PC-3 (cell line): Measurements from ENCODE around the gene KCNH5. TPM values are rescaled to one million over a fixed set of nuclear protein-coding genes. Genes with fewer than 3 reads are reported as not detected.
"Not testable (repeated sequence)": the region's sequence is repeated elsewhere in the genome, so short reads cannot be mapped to it uniquely, and the experiment has no call there.

Source experiments
- ATAC-seq: fragments of 200-7000 bp; cut with Tn5 transposase; 2 replicates; pipeline ENCODE4 v1.9.1; 2020; ENCODE audit warnings: mild to moderate bottlenecking, moderate library complexity
- BruUV-seq: library from RNA; stranded (reverse); fragments of 400-500 nt; replicated peaks from 2 replicates; lab custom pipeline; 2021; lab: Mats Ljungman, UMichigan
- CTCF ChIA-PET: fragments of 300-600 bp; sonication (Branson Sonifier 250); formaldehyde crosslinking; loops from one replicate; lab custom pipeline; 2022; ENCODE audit warnings: antibody characterized with exemption; lab: Charles Lee
- POLR2A ChIA-PET: fragments of 300-600 bp; sonication (Branson Sonifier 250); formaldehyde crosslinking; loops from one replicate; lab custom pipeline; 2022; ENCODE audit warnings: antibody characterized with exemption; ENCODE audit not compliant: unreplicated experiment; lab: Charles Lee
- DNase-seq: peaks from one replicate; pipeline ENCODE4 v3.0.0-alpha.2; 2015
- H2AFZ ChIP-seq: fragments of 300-600 bp; sonication (generic); 2 replicates; pipeline ENCODE4 v1.6.0; 2016; ENCODE audit warnings: antibody characterized with exemption, low read length
- H3F3A ChIP-seq: fragments of 300-600 bp; sonication (generic); one replicate; pipeline ENCODE4 v1.6.0; 2017; ENCODE audit warnings: antibody characterized with exemption, low read length, control low read depth, mild to moderate bottlenecking; ENCODE audit not compliant: unreplicated experiment
- H3K27ac ChIP-seq: fragments of 300-600 bp; sonication (generic); 2 replicates; pipeline ENCODE4 v1.5.1; 2016; ENCODE audit warnings: mild to moderate bottlenecking, low read length
- H3K27me3 ChIP-seq: fragments of 300-600 bp; sonication (generic); 2 replicates; pipeline ENCODE4 v1.6.1; 2016; ENCODE audit warnings: low read length, mixed read lengths
- H3K36me3 ChIP-seq: fragments of 300-600 bp; sonication (generic); 2 replicates; pipeline ENCODE4 v1.6.1; 2016; ENCODE audit warnings: low read depth, mixed run types, low read length, mixed read lengths
- H3K4me1 ChIP-seq: fragments of 300-600 bp; sonication (generic); 2 replicates; pipeline ENCODE4 v1.5.1; 2016; ENCODE audit warnings: low read length; ENCODE audit not compliant: insufficient read depth
- H3K4me2 ChIP-seq: fragments of 300-600 bp; sonication (generic); 2 replicates; pipeline ENCODE4 v1.6.0; 2016; ENCODE audit warnings: low read length
- H3K4me3 ChIP-seq: fragments of 300-600 bp; sonication (generic); 2 replicates; pipeline ENCODE4 v1.5.1; 2016; ENCODE audit warnings: mild to moderate bottlenecking, low read length, mixed read lengths
- H3K79me2 ChIP-seq: fragments of 300-600 bp; sonication (generic); 2 replicates; pipeline ENCODE4 v1.6.1; 2017; ENCODE audit warnings: low read length, mixed read lengths
- H3K9ac ChIP-seq: fragments of 300-600 bp; sonication (generic); 2 replicates; pipeline ENCODE4 v1.6.0; 2016; ENCODE audit warnings: mild to moderate bottlenecking, low read length
- H3K9me2 ChIP-seq: fragments of 300-600 bp; sonication (generic); replicated peaks from 2 replicates; pipeline ENCODE4 v1.6.1; 2016; ENCODE audit warnings: mixed run types, low read length, mixed read lengths
- H3K9me3 ChIP-seq: fragments of 300-600 bp; sonication (generic); 2 replicates; pipeline ENCODE4 v1.6.1; 2016; ENCODE audit warnings: low read length, mixed read lengths
- H4K20me1 ChIP-seq: fragments of 300-600 bp; sonication (generic); 2 replicates; pipeline ENCODE4 v1.6.1; 2016; ENCODE audit warnings: low read length, mixed read lengths
- EZH2 ChIP-seq: fragments of 300-600 bp; sonication (generic); IDR thresholded peaks from one replicate; pipeline ENCODE4 v1.6.1; 2017; ENCODE audit warnings: antibody characterized with exemption, mild to moderate bottlenecking, low read length; ENCODE audit not compliant: unreplicated experiment
- EZH2phosphoT487 ChIP-seq: fragments of 300-600 bp; sonication (generic); IDR thresholded peaks from 2 replicates; pipeline ENCODE4 v1.6.1; 2018; ENCODE audit warnings: mild to moderate bottlenecking, antibody characterized with exemption, low read length, borderline replicate concordance
- intact Hi-C: fragments of 100-400 bp; cut with micrococcal nuclease; formaldehyde crosslinking; loops from 2 replicates; pipeline ENCODE4 v1.9.0; 2023
- total RNA-seq: library from RNA; depleted of rRNA; stranded (reverse); fragments of >200 nt; gene quantifications from 2 replicates; pipeline ENCODE4 v1.2.3, GENCODE V29; 2014
- TF ChIP-seq, protein P1 (sequence below): fragments of 300-600 bp; sonication (generic); conservative IDR thresholded peaks from 2 replicates; pipeline ENCODE4 v1.5.1; 2017; ENCODE audit warnings: antibody characterized with exemption, low read depth, mild to moderate bottlenecking, low read length

The KCNH5 gene
- total RNA-seq, 1 experiment from 2014 or later = not detected

DNA sequence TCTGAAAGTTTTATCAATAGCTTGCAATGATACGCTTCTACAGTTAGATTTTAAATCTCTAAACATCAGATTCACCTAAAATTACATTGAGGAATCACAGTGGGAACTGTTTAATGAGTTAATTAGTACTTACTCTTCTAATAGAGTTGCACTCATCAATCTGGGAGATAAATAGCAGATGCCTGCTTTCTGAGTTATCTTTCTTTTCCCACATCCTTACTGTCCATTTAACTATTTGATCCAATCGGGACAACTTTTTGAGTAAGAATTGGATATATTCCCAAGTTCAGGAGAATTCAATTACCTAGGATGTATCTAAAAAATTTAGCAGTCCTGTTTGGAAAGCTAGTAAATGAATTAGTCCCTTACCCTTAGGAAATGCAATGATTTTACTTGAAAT is 162.3 kb downstream of the KCNH5 start:
- Histone ChIP-seq H3K36me3 (no peaks in the 10 kb centered on the region), H3K4me2 (no peak overlapping the region), H2AFZ (no peak overlapping the region), H3K79me2 (no peaks in the 10 kb centered on the region), H3K9ac (no peak overlapping the region), H3F3A (no peaks in the 10 kb centered on the region), H3K9me3 (no peaks in the 10 kb centered on the region), H4K20me1 (no peaks in the 10 kb centered on the region), H3K4me3 (no peak overlapping the region), H3K27ac (no peak overlapping the region), H3K27me3 (peaks cover 11% of the 10 kb centered on the region; the same call in 1 of the 2 replicates), H3K9me2 (no peaks in the 10 kb centered on the region), H3K4me1 (no peaks in the 10 kb centered on the region)
- POLR2A ChIA-PET = no interaction called here
- CTCF ChIA-PET = no interaction called here
- DNase-seq = no peak
- no TSS peak for BruUV-seq
- no peak for ATAC-seq
- TF ChIP-seq EZH2 (no peak), EZH2phosphoT487 (no peak)
- TF ChIP-seq, protein P1, sequence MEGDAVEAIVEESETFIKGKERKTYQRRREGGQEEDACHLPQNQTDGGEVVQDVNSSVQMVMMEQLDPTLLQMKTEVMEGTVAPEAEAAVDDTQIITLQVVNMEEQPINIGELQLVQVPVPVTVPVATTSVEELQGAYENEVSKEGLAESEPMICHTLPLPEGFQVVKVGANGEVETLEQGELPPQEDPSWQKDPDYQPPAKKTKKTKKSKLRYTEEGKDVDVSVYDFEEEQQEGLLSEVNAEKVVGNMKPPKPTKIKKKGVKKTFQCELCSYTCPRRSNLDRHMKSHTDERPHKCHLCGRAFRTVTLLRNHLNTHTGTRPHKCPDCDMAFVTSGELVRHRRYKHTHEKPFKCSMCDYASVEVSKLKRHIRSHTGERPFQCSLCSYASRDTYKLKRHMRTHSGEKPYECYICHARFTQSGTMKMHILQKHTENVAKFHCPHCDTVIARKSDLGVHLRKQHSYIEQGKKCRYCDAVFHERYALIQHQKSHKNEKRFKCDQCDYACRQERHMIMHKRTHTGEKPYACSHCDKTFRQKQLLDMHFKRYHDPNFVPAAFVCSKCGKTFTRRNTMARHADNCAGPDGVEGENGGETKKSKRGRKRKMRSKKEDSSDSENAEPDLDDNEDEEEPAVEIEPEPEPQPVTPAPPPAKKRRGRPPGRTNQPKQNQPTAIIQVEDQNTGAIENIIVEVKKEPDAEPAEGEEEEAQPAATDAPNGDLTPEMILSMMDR = no peak
- intact Hi-C loops = no loop called here

DNA sequence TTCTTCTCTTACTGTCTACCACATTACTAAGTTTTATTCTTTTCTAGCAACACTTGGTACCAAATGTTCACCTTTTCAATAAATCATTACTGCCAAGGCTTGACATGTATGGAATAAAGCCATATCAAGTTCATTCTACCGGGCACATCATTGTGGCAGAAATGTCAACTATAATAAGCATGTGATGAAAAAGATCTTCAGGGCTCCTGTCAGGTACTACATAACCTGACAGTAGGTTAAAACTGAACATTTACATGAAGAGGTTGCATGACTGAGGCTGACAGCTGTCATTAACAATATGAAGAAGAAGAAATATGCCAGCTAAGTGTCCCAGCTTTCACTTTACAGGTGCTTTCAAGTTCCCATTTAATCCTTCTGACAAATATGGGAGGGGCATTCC is 178.9 kb downstream of the KCNH5 start:
- Histone ChIP-seq H3K9ac (no peak overlapping the region), H3K27me3 (no peaks in the 10 kb centered on the region), H3K4me3 (no peak overlapping the region), H3K9me2 (no peaks in the 10 kb centered on the region), H4K20me1 (no peaks in the 10 kb centered on the region), H3K79me2 (no peaks in the 10 kb centered on the region), H3K4me2 (no peak overlapping the region), H3K9me3 (no peaks in the 10 kb centered on the region), H3F3A (no peaks in the 10 kb centered on the region), H3K36me3 (no peaks in the 10 kb centered on the region), H3K4me1 (no peaks in the 10 kb centered on the region), H3K27ac (no peak overlapping the region), H2AFZ (no peak overlapping the region)
- BruUV-seq = no TSS peak
- TF ChIP-seq EZH2phosphoT487 (no peak), EZH2 (no peak)
- TF ChIP-seq, protein P1 = no peak
- CTCF ChIA-PET = no interaction called here
- ATAC-seq (no peak), DNase-seq (no peak)
- POLR2A ChIA-PET = interaction anchor here (0.6 kb wide), 1 partner anchor 369 kb away, joined by 3 read pairs; no protein-coding TSS in a partner anchor
- intact Hi-C loops = no loop called here

DNA sequence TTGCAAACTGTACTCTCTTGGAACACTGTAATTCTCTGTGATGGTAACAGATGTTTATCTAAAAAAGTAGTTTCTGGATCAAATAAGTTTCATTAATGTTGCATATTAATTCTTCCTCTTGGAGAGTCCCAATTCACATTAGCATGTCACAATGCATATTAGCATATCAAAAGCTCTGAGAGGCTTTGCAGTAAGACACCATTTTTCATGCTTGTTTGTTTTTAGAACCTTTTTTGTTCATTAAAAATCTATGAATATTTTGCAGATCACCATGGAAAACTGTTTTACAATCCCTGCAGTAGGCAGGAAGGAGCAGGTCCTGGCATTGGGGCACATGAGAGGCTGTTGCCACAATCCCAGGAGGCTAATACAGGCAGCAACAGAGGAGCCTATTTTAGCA is 180.7 kb downstream of the KCNH5 start:
- Histone ChIP-seq H3K4me2 (no peak overlapping the region), H3K4me3 (no peak overlapping the region), H3K27ac (no peak overlapping the region), H3K4me1 (no peaks in the 10 kb centered on the region), H3K27me3 (no peaks in the 10 kb centered on the region), H3F3A (no peaks in the 10 kb centered on the region), H3K9ac (no peak overlapping the region), H3K9me3 (no peaks in the 10 kb centered on the region), H2AFZ (no peak overlapping the region), H3K36me3 (no peaks in the 10 kb centered on the region), H4K20me1 (no peaks in the 10 kb centered on the region), H3K9me2 (no peaks in the 10 kb centered on the region), H3K79me2 (no peaks in the 10 kb centered on the region)
- TF ChIP-seq EZH2phosphoT487 (no peak), EZH2 (no peak)
- TF ChIP-seq, protein P1 = no peak
- ChIA-PET CTCF (no interaction called here), POLR2A (no interaction called here)
- DNase-seq = no peak
- intact Hi-C loops = no loop called here
- no TSS peak for BruUV-seq
- no peak for ATAC-seq

DNA sequence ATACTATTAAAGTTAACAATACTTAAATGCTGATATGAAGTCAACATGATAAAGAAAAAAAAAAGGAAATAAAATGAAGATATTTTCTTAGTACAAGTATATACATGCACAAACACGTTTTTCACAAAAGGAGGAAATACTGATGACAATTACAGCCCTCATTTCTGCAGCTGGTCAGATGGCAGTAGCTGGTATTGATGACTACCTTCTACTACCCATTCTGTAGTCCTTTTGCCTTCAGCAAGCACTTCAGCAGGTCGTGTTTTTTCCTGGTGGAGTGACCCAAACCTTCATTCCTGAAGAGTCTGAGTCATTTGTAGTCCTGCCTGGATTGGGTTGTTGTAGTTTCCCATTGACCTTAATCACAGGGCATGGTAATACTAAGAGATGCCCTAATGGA is 187.2 kb downstream of the KCNH5 start:
- H3K4me2 ChIP-seq, BruUV-seq, H3F3A ChIP-seq, H3K4me3 ChIP-seq, H3K36me3 ChIP-seq, H3K9me3 ChIP-seq, POLR2A ChIA-PET, H4K20me1 ChIP-seq, H3K79me2 ChIP-seq, ATAC-seq, H2AFZ ChIP-seq, intact Hi-C loops, H3K9ac ChIP-seq, H3K9me2 ChIP-seq, H3K27ac ChIP-seq, H3K27me3 ChIP-seq, H3K4me1 ChIP-seq, CTCF ChIA-PET, DNase-seq: not testable (repeated sequence)
